Activated B cell treated with CpG ODN at 0.5 μM for 24 hours (primary cell): ENCODE data around the gene TNPO2. TPM values are rescaled to one million over a fixed set of nuclear protein-coding genes. Genes with fewer than 3 reads are reported as not detected.

Experiments used
- ATAC-seq: fragments of 200-7000 bp; cut with Tn5 transposase; one replicate; pipeline ENCODE4 v1.10.0; 2021; ENCODE audit warnings: low read depth, mild to moderate bottlenecking, moderate library complexity
- CTCF ChIA-PET: fragments of 350-600 bp; sonication (Branson Sonifier 250); formaldehyde crosslinking; loops from one replicate; lab custom pipeline; 2021; ENCODE audit warnings: antibody characterized with exemption; lab: Charles Lee
- POLR2A ChIA-PET: fragments of 350-600 bp; sonication (Branson Sonifier 250); formaldehyde crosslinking; loops from one replicate; lab custom pipeline; 2021; ENCODE audit warnings: antibody characterized with exemption; lab: Charles Lee
- DNase-seq: peaks from one replicate; pipeline ENCODE4 v3.0.0; 2022
- H3K27ac Mint-ChIP-seq: one replicate; pipeline ENCODE4 v1.8.0; 2020; ENCODE audit warnings: mixed read lengths
- H3K27me3 Mint-ChIP-seq: one replicate; pipeline ENCODE4 v1.8.0; 2021; ENCODE audit warnings: mixed read lengths
- H3K36me3 Mint-ChIP-seq: one replicate; pipeline ENCODE4 v1.8.0; 2021; ENCODE audit warnings: low read depth, mixed read lengths
- H3K4me1 Mint-ChIP-seq: one replicate; pipeline ENCODE4 v1.8.0; 2021; ENCODE audit warnings: mixed read lengths
- H3K4me3 Mint-ChIP-seq: one replicate; pipeline ENCODE4 v1.8.0; 2020; ENCODE audit warnings: mild to moderate bottlenecking, mixed read lengths
- H3K9me3 Mint-ChIP-seq: one replicate; pipeline ENCODE4 v1.8.0; 2020; ENCODE audit warnings: mixed read lengths
- CTCF ChIP-seq: fragments of 200-600 bp; IDR thresholded peaks from one replicate; pipeline ENCODE4 v1.8.0; 2022; ENCODE audit warnings: antibody characterized with exemption, mild to moderate bottlenecking
- intact Hi-C: fragments of 100-400 bp; cut with micrococcal nuclease; formaldehyde crosslinking; loops from one replicate; pipeline ENCODE4 v1.15.1; 2024
- total RNA-seq: library from RNA; stranded (reverse); gene quantifications from 2 replicates; pipeline ENCODE4 v1.2.3, GENCODE V29; 2022

The TNPO2 gene
- total RNA-seq, 1 donor from 2014 or later, result 91.5 TPM

- ATAC-seq (peak; percentile 35), DNase-seq (peak; percentile 39)
- Mint-ChIP-seq H3K27ac (peak overlapping the region; percentile 93), H3K4me3 (peak overlapping the region; percentile 97), H3K9me3 (no peaks in the 10 kb centered on the region), H3K4me1 (peaks cover 68% of the 10 kb centered on the region), H3K27me3 (no peaks in the 10 kb centered on the region), H3K36me3 (peaks cover 58% of the 10 kb centered on the region)
- ChIA-PET CTCF (interaction anchor here (0.6 to 2.1 kb wide), 6 partner anchors 24 to 176 kb away, joined by 3 to 11 read pairs (median 3); no protein-coding TSS in a partner anchor), POLR2A (interaction anchor here (0.5 to 3.4 kb wide), 21 partner anchors 8 to 1203 kb away, joined by 3 to 74 read pairs (median 5); partner anchors contain the start of genes DHPS, FBXW9, GET3 and JUNB)
- intact Hi-C loops, result loop anchor here (1.0 to 5.0 kb wide), 8 partner anchors 25 to 333 kb away; partner anchors contain the start of genes TNPO2, ZNF490, ZNF563 and ZNF564
- TF ChIP-seq CTCF, result no peak
These were observed 58.0 kb downstream of the TNPO2 start for GRCh38 chr19:12665671-12666264.

GRCh38 chr19:12665281-12665573, 58.5 kb downstream of the TNPO2 start:
- Mint-ChIP-seq H3K36me3 (peaks cover 63% of the 10 kb centered on the region), H3K9me3 (no peaks in the 10 kb centered on the region), H3K4me1 (peaks cover 63% of the 10 kb centered on the region), H3K4me3 (peak overlapping the region; percentile 97), H3K27ac (peak overlapping the region; percentile 93), H3K27me3 (no peaks in the 10 kb centered on the region)
- ChIA-PET CTCF (interaction anchor here (0.6 to 2.1 kb wide), 4 partner anchors 23 to 101 kb away, joined by 3 to 11 read pairs (median 4); no protein-coding TSS in a partner anchor), POLR2A (interaction anchor here (0.9 to 3.4 kb wide), 8 partner anchors 10 to 741 kb away, joined by 3 to 74 read pairs (median 8); partner anchors contain the start of genes DHPS, GET3, ZNF490 and ZNF700)
- ATAC-seq (peak; percentile 68), DNase-seq (peak; percentile 64)
- no peak for TF ChIP-seq CTCF
- intact Hi-C loops, result loop anchor here (1.0 to 5.0 kb wide), 6 partner anchors 25 to 333 kb away; partner anchors contain the start of genes TNPO2 and ZNF563

GRCh38 chr19:12664406-12665280, 59.1 kb downstream of the TNPO2 start:
- CTCF ChIA-PET, result interaction anchor here (1.8 to 2.1 kb wide), 2 partner anchors 25 to 101 kb away, joined by 6 to 11 read pairs; no protein-coding TSS in a partner anchor
- H3K36me3 Mint-ChIP-seq, result peaks cover 67% of the 10 kb centered on the region

GRCh38 chr19:12660980-12661379, 62.8 kb downstream of the TNPO2 start:
- peaks cover 26% of the 10 kb centered on the region for H3K4me1 Mint-ChIP-seq
- no peaks in the 10 kb centered on the region for H3K27me3 Mint-ChIP-seq
- no peak overlapping the region for H3K4me3 Mint-ChIP-seq
- CTCF ChIA-PET, result no interaction called here
- intact Hi-C loops, result no loop called here
- H3K27ac Mint-ChIP-seq, result no peak overlapping the region
- TF ChIP-seq CTCF, result no peak
- POLR2A ChIA-PET, result no interaction called here
- DNase-seq (no peak), ATAC-seq (no peak)
- H3K36me3 Mint-ChIP-seq, result peaks cover 82% of the 10 kb centered on the region
- H3K9me3 Mint-ChIP-seq, result no peaks in the 10 kb centered on the region

More at GRCh38 chr19:12664406-12665280, 59.1 kb downstream of the TNPO2 start:
- no peaks in the 10 kb centered on the region for H3K9me3 Mint-ChIP-seq
- DNase-seq (no peak), ATAC-seq (no peak)
- no peak for TF ChIP-seq CTCF
- POLR2A ChIA-PET, result interaction anchor here (0.9 to 3.4 kb wide), 8 partner anchors 10 to 740 kb away, joined by 3 to 74 read pairs (median 8); partner anchors contain the start of genes DHPS, GET3, ZNF490 and ZNF700
- H3K4me1 Mint-ChIP-seq, result peaks cover 59% of the 10 kb centered on the region
- H3K27me3 Mint-ChIP-seq, result no peaks in the 10 kb centered on the region
- H3K27ac Mint-ChIP-seq, result peak overlapping the region; percentile 93
- H3K4me3 Mint-ChIP-seq, result peak overlapping the region; percentile 97
- intact Hi-C loops, result loop anchor here (1.0 to 5.0 kb wide), 6 partner anchors 24 to 332 kb away; partner anchors contain the start of genes TNPO2 and ZNF563
